Measurements from ENCODE around the gene IFI27L2.

DNA sequence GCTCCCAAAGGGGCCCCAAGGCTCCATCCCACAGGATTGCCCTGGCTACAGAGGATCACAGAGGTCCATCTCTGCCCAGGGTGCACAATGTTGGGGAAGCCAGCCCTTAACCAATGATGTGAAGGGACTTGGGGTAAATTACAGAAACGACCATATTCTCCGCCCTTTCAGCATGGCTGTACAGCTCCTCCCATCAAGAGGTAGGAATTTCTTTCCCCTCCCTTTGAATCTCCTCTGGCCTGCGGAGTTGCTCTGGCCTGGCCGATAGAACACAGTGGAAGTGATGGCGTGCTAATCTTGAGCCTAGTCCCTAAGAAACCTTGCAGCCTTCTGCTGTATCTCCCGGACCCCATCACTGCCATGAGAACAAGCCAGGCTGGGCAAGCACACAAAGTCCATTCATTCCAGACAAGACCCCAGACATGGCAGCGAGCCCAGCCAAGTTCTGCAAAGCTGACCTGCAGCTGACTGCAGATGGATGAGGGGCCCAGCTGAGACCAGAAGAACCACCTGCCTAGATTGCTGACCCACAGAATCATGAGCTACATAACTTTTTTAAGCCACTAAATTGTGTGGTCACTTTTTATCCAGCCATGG is 25.8 kb downstream of the IFI27L2 start:
- TF ChIP-seq EZH2 (IDR thresholded peaks at IDR 0.05; ENCODE audit: insufficient read depth, poor library complexity, severe bottlenecking), result no peak
- no peak for TF ChIP-seq EZH2phosphoT487 (IDR thresholded peaks at IDR 0.05; ENCODE audit: insufficient read depth, low read depth)
